GM12878 (cell line): ENCODE measurements around the gene SMIM5. TPM values are rescaled to one million over a fixed set of nuclear protein-coding genes. Genes with fewer than 3 reads are reported as not detected.

ENCODE experiments used
- ATAC-seq: fragments of 200-7000 bp; cut with Tn5 transposase; 3 replicates; pipeline ENCODE4 v1.9.1; 2020; ENCODE audit warnings: mild to moderate bottlenecking, moderate library complexity
- BruUV-seq: library from RNA; stranded (reverse); fragments of 400-500 nt; replicated peaks from 2 replicates; lab custom pipeline; 2021; lab: Mats Ljungman, UMichigan
- CTCF ChIA-PET: fragments of 300-600 bp; sonication (Branson Sonifier 250); formaldehyde crosslinking; extraction: SDS; loops from one replicate; lab custom pipeline; 2021; ENCODE audit warnings: inconsistent platforms; lab: Yijun Ruan, JAX
- POLR2A ChIA-PET: fragments of 350-600 bp; formaldehyde crosslinking; extraction: SDS; loops from one replicate; lab custom pipeline; 2021; ENCODE audit warnings: inconsistent platforms; lab: Charles Lee
- RAD21 ChIA-PET: fragments of 300-600 bp; sonication (Branson Sonifier 250); formaldehyde crosslinking; loops from one replicate; lab custom pipeline; 2023; ENCODE audit warnings: antibody characterized with exemption; ENCODE audit not compliant: unreplicated experiment; lab: Charles Lee
- SMC1A ChIA-PET: fragments of 300-600 bp; sonication (Branson Sonifier 250); formaldehyde crosslinking; loops from one replicate; lab custom pipeline; 2023; ENCODE audit not compliant: unreplicated experiment, uncharacterized antibody; lab: Charles Lee
- DNase-seq: peaks from one replicate; pipeline ENCODE4 v3.0.0-alpha.2; 2011; ENCODE audit warnings: low read depth, low spot score
- FAIRE-seq: peaks from 3 replicates; lab custom pipeline; 2011; peaks lifted over from hg19 to GRCh38; lab: Jason Lieb, UNC
- H2AFZ ChIP-seq: 2 replicates; pipeline ENCODE4 v1.6.0; 2011; ENCODE audit warnings: low read depth, low read length, control low read depth; ENCODE audit not compliant: control insufficient read depth
- H3K27ac ChIP-seq: 2 replicates; pipeline ENCODE4 v1.5.1; 2011; ENCODE audit warnings: control low read depth; ENCODE audit not compliant: control insufficient read depth, insufficient read depth
- H3K27me3 ChIP-seq, 2 experiments: replicated peaks in 1 of 2; 2 replicates each; pipeline versions ENCODE4 v1.6.0 to v1.6.1; 2011; ENCODE audit warnings: low read length in 1 of 2; ENCODE audit not compliant: control insufficient read depth in 2 of 2, insufficient read depth in 2 of 2
- H3K36me3 ChIP-seq, 2 experiments: 2 replicates each; pipeline ENCODE4 v1.5.1; 2011; ENCODE audit warnings: low read length in 1 of 2; ENCODE audit not compliant: control insufficient read depth in 2 of 2, insufficient read depth in 2 of 2
- H3K4me1 ChIP-seq: 2 replicates; pipeline ENCODE4 v1.6.1; 2011; ENCODE audit warnings: mild to moderate bottlenecking, low read length, moderate library complexity, mixed read lengths; ENCODE audit not compliant: control insufficient read depth, insufficient read depth
- H3K4me2 ChIP-seq: 2 replicates; pipeline ENCODE4 v1.6.0; 2011; ENCODE audit warnings: control low read depth; ENCODE audit not compliant: control insufficient read depth, insufficient read depth
- H3K4me3 ChIP-seq: fragments of 200-600 bp; sonication (generic); 2 replicates; pipeline ENCODE4 v1.5.1; 2016
- H3K79me2 ChIP-seq: 2 replicates; pipeline ENCODE4 v1.6.0; 2011; ENCODE audit warnings: low read length; ENCODE audit not compliant: control insufficient read depth, insufficient read depth
- H3K9ac ChIP-seq: 2 replicates; pipeline ENCODE4 v1.8.0; 2011; ENCODE audit warnings: low read length, control low read depth, mixed read lengths; ENCODE audit not compliant: control insufficient read depth, insufficient read depth
- H3K9me3 ChIP-seq: replicated peaks from 3 replicates; pipeline ENCODE4 v1.5.1; 2011; ENCODE audit warnings: mild to moderate bottlenecking, low read length; ENCODE audit not compliant: control insufficient read depth, insufficient read depth
- H4K20me1 ChIP-seq: 2 replicates; pipeline ENCODE4 v1.6.0; 2011; ENCODE audit not compliant: control insufficient read depth, insufficient read depth
- JUNB ChIP-seq: IDR thresholded peaks from 2 replicates; pipeline ENCODE4 v1.6.1; 2016; ENCODE audit warnings: antibody characterized with exemption, mild to moderate bottlenecking
- MYB ChIP-seq: fragments of 150-350 bp; IDR thresholded peaks from 2 replicates; pipeline ENCODE4 v1.6.1; 2014; ENCODE audit warnings: mild to moderate bottlenecking, low read depth, low read length, borderline replicate concordance
- WGBS: methylation state at CpG from one replicate; pipeline ENCODE4 v1.1.6; 2016; ENCODE audit warnings: low lambda C conversion rate; ENCODE audit not compliant: insufficient replicate concordance, insufficient coverage; ENCODE audit errors: missing lambda C conversion rate; 5-methylcytosine and 5-hydroxymethylcytosine counted together
- in situ Hi-C: fragments of 300-500 bp; cut with MboI; formaldehyde crosslinking; loops from 9 replicates; pipeline ENCODE4 v1.14.3; 2018; ENCODE audit warnings: mixed read lengths
- intact Hi-C: fragments of 100-400 bp; cut with micrococcal nuclease; formaldehyde crosslinking; loops from one replicate; pipeline ENCODE4 v1.14.2; 2022; ENCODE audit not compliant: unreplicated experiment
- polyA plus RNA-seq, 11 experiments: library from polyadenylated mRNA; depleted of rRNA in 4 of 11; unstranded in 6 of 11; stranded (reverse) in 5 of 11; fragments of >200 nt; fragmentation: Nextera tagmentation in 4 of 11; fragmentation: Illumina TruSeq in 1 of 11; extraction: Ambion mirVana in 4 of 11; extraction: Trizol in 1 of 11; gene quantifications; 1 replicate in 1 of 11; 2 replicates in 10 of 11; pipeline versions ENCODE4 v1.2.1 to v1.2.3, GENCODE V29; 2011 to 2016; ENCODE audit warnings: inconsistent platforms in 2 of 11, missing spikeins in 2 of 11, low read depth in 1 of 11
- total RNA-seq, 4 experiments: library from RNA; depleted of rRNA in 3 of 4; stranded (reverse); fragments of >200 nt in 3 of 4; fragmentation: Illumina TruSeq in 1 of 4; extraction: Trizol in 1 of 4; gene quantifications; 2 replicates each; pipeline versions ENCODE4 v1.2.1 to v1.2.3, GENCODE V29; 2013 to 2021
- TF ChIP-seq, protein P1 (sequence below): fragments of 450-650 bp; IDR thresholded peaks from 2 replicates; pipeline ENCODE4 v1.6.1; 2017; ENCODE audit warnings: low read depth, mild to moderate bottlenecking, moderate library complexity

The SMIM5 gene
- total and polyA plus RNA-seq, 10 of the 15 experiments (the other 5 are each of a cell fraction or from before 2014, with no cell fraction given) = 0.08 to 0.11 TPM; not detected in 8

DNA sequence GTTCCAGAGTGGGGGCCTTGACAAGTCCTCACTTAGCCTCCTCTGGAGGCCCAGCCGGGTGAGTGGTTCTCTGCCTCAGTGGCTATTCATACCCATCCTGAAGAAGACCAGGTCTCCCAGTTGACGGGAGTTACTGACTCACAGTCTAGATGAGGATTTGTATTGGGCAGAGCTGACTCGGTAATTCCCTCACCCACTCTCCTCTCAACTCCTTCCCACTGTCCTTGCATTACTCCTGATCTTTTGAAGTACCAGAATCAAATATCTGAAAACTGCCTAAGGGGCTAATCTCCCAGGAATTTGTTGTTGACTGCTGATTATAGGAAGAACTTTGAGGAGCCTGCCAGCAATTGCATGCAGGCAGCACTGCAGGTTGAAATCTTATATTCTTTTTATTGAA, 48.1 kb downstream of the SMIM5 start (continued):
- TF ChIP-seq, protein P1, sequence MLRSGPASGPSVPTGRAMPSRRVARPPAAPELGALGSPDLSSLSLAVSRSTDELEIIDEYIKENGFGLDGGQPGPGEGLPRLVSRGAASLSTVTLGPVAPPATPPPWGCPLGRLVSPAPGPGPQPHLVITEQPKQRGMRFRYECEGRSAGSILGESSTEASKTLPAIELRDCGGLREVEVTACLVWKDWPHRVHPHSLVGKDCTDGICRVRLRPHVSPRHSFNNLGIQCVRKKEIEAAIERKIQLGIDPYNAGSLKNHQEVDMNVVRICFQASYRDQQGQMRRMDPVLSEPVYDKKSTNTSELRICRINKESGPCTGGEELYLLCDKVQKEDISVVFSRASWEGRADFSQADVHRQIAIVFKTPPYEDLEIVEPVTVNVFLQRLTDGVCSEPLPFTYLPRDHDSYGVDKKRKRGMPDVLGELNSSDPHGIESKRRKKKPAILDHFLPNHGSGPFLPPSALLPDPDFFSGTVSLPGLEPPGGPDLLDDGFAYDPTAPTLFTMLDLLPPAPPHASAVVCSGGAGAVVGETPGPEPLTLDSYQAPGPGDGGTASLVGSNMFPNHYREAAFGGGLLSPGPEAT = no peak

DNA sequence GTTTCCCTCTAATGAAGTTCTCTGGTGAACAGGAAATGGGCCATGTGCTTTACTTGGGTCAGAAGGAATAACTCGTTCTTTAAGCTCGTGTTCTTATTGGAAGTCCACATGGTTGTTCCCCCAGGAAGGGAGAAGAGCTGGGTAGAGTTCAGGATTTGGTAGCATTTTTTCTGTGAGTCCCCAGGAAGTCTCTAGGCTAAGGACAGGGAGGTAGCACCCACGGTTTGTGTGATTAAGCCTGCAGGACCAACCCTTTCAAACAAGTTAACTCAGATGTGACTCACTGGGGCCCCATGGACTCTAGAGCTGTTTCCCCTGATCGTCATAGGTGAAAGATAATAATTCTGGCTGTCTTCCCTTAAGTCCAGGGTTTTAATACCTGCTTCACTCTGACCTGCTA, 50.3 kb downstream of the SMIM5 start:
- RAD21 ChIA-PET = interaction anchor here (1.3 to 2.1 kb wide), 2 partner anchors 9 to 64 kb away, joined by 4 to 8 read pairs; no protein-coding TSS in a partner anchor

More for the DNA sequence above, 50.3 kb downstream of the SMIM5 start:
- Histone ChIP-seq H3K4me3 (no peak overlapping the region), H3K4me2 (no peak overlapping the region), H3K79me2 (peaks cover 35% of the 10 kb centered on the region), H3K27me3 (no peaks in the 10 kb centered on the region), H3K9me3 (no peaks in the 10 kb centered on the region; the same call in 2 of the 3 replicates), H3K27ac (no peak overlapping the region), H3K4me1 (peaks cover 31% of the 10 kb centered on the region), H3K36me3 (peaks cover 5 to 20% of the 10 kb centered on the region in 2 experiments; a peak in 3 of 4 replicates), H2AFZ (no peak overlapping the region), H4K20me1 (no peaks in the 10 kb centered on the region), H3K9ac (no peak overlapping the region)
- ChIA-PET SMC1A (interaction anchor here (0.5 to 2.1 kb wide), 4 partner anchors 9 to 171 kb away, joined by 3 to 7 read pairs (median 3); partner anchors contain the start of gene WBP2), POLR2A (interaction anchor here (0.6 to 1.2 kb wide), 4 partner anchors 39 to 306 kb away, joined by 3 to 4 read pairs (median 4); no protein-coding TSS in a partner anchor), CTCF (interaction anchor here (0.7 to 13.2 kb wide), 8 partner anchors 10 to 1405 kb away, joined by 3 to 134 read pairs (median 8); partner anchors contain the start of gene SMIM5)
- in situ Hi-C loops (no loop called here), intact Hi-C loops (no loop called here)
- ATAC-seq (no peak), FAIRE-seq (no peak), DNase-seq (no peak)
- no TSS peak for BruUV-seq
- TF ChIP-seq JUNB (no peak), MYB (no peak)
- 18% methylated on average over 4 of the region's 4 CpGs for WGBS
